Mucosa of descending colon (tissue), 3 donors: ENCODE data around the gene SLC4A2. TPM values are rescaled to one million over a fixed set of nuclear protein-coding genes. Genes with fewer than 3 reads are reported as not detected.
"Not testable (repeated sequence)": the region's sequence is repeated elsewhere in the genome, so short reads cannot be mapped to it uniquely, and the experiment has no call there.

Source experiments
- ATAC-seq: fragments of 200-7000 bp; cut with Tn5 transposase; one replicate; pipeline ENCODE4 v1.9.1; 2020; ENCODE audit warnings: mild to moderate bottlenecking, moderate library complexity
- DNase-seq, 3 donors: peaks; one replicate each; pipeline ENCODE4 v3.0.0-alpha.2; 2020
- H3K36me3 ChIP-seq: fragments of 200-600 bp; one replicate; pipeline ENCODE4 v1.8.0; 2021; ENCODE audit warnings: low read depth, mild to moderate bottlenecking
- H3K4me1 ChIP-seq: fragments of 200-600 bp; one replicate; pipeline ENCODE4 v1.8.0; 2021; ENCODE audit warnings: low read depth, mild to moderate bottlenecking
- H3K4me3 ChIP-seq: fragments of 200-600 bp; one replicate; pipeline ENCODE4 v1.8.0; 2021; ENCODE audit warnings: mild to moderate bottlenecking
- H3K9me3 ChIP-seq: fragments of 200-600 bp; one replicate; pipeline ENCODE4 v1.8.0; 2021; ENCODE audit warnings: mild to moderate bottlenecking
- intact Hi-C, 2 donors: fragments of 100-400 bp; cut with DNase I in 1 of 2; cut with micrococcal nuclease in 1 of 2; formaldehyde crosslinking; loops; one replicate each; pipeline versions ENCODE4 v1.11.0 to v1.11.1; 2022; cut with DNase I, micrococcal nuclease
- total RNA-seq, 3 donors: library from RNA; stranded (reverse); fragmentation: NEBNext Ultra II Directional in 2 of 3; extraction: Animal tissue kit (Norgen Biotek cat#: 25700) in 2 of 3; gene quantifications; one replicate each; pipeline versions ENCODE4 v1.2.1 to v1.2.4, GENCODE V29; 2021 to 2023
- TF ChIP-seq, protein P1 (sequence below): fragments of 200-600 bp; IDR thresholded peaks from one replicate; pipeline ENCODE4 v1.8.0; 2022; ENCODE audit warnings: antibody characterized with exemption, mild to moderate bottlenecking
- donor health status: DM: no; HTN: no; CAD: no; lungs with moderate emphysema.
- donor health status: DM: no; HTN: no; CAD: no.
- donor health status: DM: no; HTN: yes; CAD: no.

Gene SLC4A2
- total RNA-seq, 3 donors from 2014 or later = 82.2 to 168 (median 89.5) TPM

GRCh38 chr7:151025924-151026671, 33.3 kb upstream of the SLC4A2 start:
- Histone ChIP-seq H3K36me3 (no peaks in the 10 kb centered on the region), H3K9me3 (no peaks in the 10 kb centered on the region), H3K4me1 (peaks cover 18% of the 10 kb centered on the region), H3K4me3 (no peak overlapping the region)
- TF ChIP-seq, protein P1, sequence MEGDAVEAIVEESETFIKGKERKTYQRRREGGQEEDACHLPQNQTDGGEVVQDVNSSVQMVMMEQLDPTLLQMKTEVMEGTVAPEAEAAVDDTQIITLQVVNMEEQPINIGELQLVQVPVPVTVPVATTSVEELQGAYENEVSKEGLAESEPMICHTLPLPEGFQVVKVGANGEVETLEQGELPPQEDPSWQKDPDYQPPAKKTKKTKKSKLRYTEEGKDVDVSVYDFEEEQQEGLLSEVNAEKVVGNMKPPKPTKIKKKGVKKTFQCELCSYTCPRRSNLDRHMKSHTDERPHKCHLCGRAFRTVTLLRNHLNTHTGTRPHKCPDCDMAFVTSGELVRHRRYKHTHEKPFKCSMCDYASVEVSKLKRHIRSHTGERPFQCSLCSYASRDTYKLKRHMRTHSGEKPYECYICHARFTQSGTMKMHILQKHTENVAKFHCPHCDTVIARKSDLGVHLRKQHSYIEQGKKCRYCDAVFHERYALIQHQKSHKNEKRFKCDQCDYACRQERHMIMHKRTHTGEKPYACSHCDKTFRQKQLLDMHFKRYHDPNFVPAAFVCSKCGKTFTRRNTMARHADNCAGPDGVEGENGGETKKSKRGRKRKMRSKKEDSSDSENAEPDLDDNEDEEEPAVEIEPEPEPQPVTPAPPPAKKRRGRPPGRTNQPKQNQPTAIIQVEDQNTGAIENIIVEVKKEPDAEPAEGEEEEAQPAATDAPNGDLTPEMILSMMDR = no peak
- intact Hi-C loops = no loop called here
- DNase-seq (no peak), ATAC-seq (no peak)

DNA sequence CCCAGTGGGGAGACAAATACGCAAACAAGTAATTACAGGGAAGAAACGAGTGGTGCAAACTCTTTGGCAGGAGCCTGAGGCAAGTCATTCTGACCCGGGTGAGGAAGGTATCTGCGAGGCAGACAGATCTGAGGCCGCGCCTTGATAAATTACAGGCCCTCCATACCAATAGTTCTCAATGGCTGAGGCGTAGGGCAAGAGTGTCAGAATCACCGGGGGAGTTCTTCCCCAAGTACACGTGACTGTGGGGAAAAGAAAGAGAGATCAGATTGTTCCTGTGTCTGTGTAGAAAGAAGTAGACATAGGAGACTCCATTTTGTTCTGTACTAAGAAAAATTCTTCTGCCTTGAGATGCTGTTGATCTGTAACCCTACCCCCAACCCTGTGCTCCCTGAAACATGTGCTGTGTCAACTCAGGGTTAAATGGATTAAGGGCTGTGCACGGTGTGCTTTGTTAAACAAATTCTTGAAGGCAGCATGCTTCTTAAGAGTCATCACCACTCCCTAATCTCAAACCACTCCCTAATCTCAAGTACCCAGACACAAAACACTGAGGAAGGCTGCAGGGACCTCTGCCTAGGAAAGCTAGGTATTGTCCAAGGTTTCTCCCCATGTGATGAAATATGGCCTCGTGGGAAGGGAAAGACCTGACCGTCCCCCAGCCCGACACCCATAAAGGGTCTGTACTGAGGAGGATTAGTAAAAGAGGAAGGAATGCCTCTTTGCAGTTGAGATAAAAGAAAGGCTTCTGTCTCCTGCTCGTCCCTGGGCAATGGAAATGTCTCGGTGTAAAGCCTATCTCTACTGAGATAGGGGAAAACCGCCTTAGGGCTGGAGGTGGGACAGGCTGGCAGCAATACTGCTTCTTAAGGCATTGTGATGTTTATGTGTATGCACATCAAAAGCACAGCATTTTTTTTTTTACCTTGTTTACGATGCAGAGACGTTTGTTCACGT, 32.3 kb upstream of the SLC4A2 start:
- H3K9me3 ChIP-seq, ATAC-seq, H3K4me3 ChIP-seq, H3K36me3 ChIP-seq, intact Hi-C loops, DNase-seq: not testable (repeated sequence)
- peaks cover 18% of the 10 kb centered on the region for H3K4me1 ChIP-seq

- H3K4me1 ChIP-seq = peaks cover 18% of the 10 kb centered on the region
- ATAC-seq, H3K9me3 ChIP-seq, intact Hi-C loops, H3K36me3 ChIP-seq, DNase-seq: not testable (repeated sequence)
- peak overlapping the region; percentile 36 for H3K4me3 ChIP-seq
Measured at GRCh38 chr7:151027728-151028130, 31.7 kb upstream of the SLC4A2 start.

DNA sequence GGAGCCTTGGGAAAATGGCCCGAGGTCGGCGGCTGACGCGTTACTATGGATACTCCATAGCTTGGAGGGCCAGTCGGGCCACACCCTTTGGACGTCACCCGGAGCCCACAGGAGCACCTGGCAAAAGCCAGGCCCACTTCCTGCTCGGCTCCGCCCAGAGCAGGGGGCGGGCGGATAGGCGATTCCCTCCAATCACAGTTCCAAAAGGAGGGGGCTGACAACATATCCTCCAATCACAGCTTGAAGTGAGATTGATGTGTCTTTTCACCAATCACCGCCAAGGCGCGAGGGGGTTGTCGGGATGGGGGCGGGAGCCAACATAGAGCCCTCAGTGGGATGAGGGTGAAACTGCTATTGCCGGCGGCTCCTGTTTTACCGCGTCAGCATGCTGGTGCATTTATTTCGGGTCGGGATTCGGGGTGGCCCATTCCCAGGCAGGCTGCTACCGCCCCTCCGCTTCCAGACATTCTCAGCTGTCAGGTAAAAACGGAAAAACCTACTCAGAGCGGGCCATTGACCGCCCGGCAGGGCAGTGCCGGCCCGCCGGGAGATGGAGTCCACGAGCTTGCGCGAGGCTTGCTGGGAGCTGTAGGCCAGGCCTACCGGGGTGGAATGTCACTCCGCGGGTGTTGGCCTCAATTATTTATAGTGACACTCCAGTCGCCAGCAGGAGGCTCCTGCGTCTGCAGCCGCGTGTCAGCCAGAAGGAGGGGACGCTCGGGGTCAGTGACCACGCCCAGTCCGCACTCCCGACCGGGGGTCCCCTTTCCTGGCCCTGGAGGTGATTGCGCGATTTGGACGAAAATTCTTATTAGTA, 31.1 kb upstream of the SLC4A2 start, which contains the start of gene ABCB8:
Gene ABCB8, plus strand, starts transcription at position 320 of the 817 bp plus-strand sequence. Its CDS starts 66 bp downstream, at position 386.
- DNase-seq (peak; percentile 98 to 99 (median 99)), ATAC-seq (peak; percentile 95)
- TF ChIP-seq, protein P1 = peak; percentile 40
- no peaks in the 10 kb centered on the region for H3K9me3 ChIP-seq
- intact Hi-C loops = no loop called here
- peaks cover 18% of the 10 kb centered on the region for H3K4me1 ChIP-seq
- peak within 1 kb of the TSS; percentile 36 for H3K4me3 ChIP-seq
- no peaks in the 10 kb centered on the region for H3K36me3 ChIP-seq

GRCh38 chr7:151028948-151029501, 30.4 kb upstream of the SLC4A2 start:
- ATAC-seq (no peak), DNase-seq (no peak)
- no peaks in the 10 kb centered on the region for H3K36me3 ChIP-seq
- H3K9me3 ChIP-seq = no peaks in the 10 kb centered on the region
- H3K4me1 ChIP-seq = peaks cover 18% of the 10 kb centered on the region
- H3K4me3 ChIP-seq = peak overlapping the region; percentile 36
- intact Hi-C loops = no loop called here
- TF ChIP-seq, protein P1 = no peak

GRCh38 chr7:151031011-151031410, 28.4 kb upstream of the SLC4A2 start:
- H3K36me3 ChIP-seq = no peaks in the 10 kb centered on the region
- no peaks in the 10 kb centered on the region for H3K9me3 ChIP-seq
- DNase-seq (no peak), ATAC-seq (no peak)
- H3K4me3 ChIP-seq = no peak overlapping the region
- peaks cover 18% of the 10 kb centered on the region for H3K4me1 ChIP-seq
- TF ChIP-seq, protein P1 = no peak
- intact Hi-C loops = no loop called here
